Activated CD4-positive, alpha-beta memory T cell treated with anti-CD3 and anti-CD28 coated beads, Interleukin-2, amount 10 ng/mL, durations not matched to agents 7 days and 5 days (primary cell): ENCODE results near the gene COPS3. TPM values are rescaled to one million over a fixed set of nuclear protein-coding genes. Genes with fewer than 3 reads are reported as not detected.

Experiments
- CTCF ChIA-PET: fragments of 350-600 bp; sonication (Branson Sonifier 250); formaldehyde crosslinking; loops from one replicate; lab custom pipeline; 2021; ENCODE audit warnings: antibody characterized with exemption, inconsistent platforms; lab: Charles Lee
- POLR2A ChIA-PET: fragments of 350-600 bp; sonication (Branson Sonifier 250); formaldehyde crosslinking; loops from one replicate; lab custom pipeline; 2021; ENCODE audit warnings: antibody characterized with exemption; lab: Charles Lee
- DNase-seq: peaks from one replicate; pipeline ENCODE4 v3.0.0-alpha.2; 2020
- H3K27ac Mint-ChIP-seq: one replicate; pipeline ENCODE4 v1.8.0; 2021; ENCODE audit warnings: mild to moderate bottlenecking, mixed read lengths
- H3K27me3 Mint-ChIP-seq: one replicate; pipeline ENCODE4 v1.8.0; 2021; ENCODE audit warnings: mixed read lengths
- H3K36me3 Mint-ChIP-seq: one replicate; pipeline ENCODE4 v1.8.0; 2021; ENCODE audit warnings: low read depth, mixed read lengths
- H3K4me1 Mint-ChIP-seq: one replicate; pipeline ENCODE4 v1.8.0; 2021; ENCODE audit warnings: mixed read lengths
- H3K4me3 Mint-ChIP-seq: one replicate; pipeline ENCODE4 v1.8.0; 2021; ENCODE audit warnings: mild to moderate bottlenecking, mixed read lengths
- H3K9me3 Mint-ChIP-seq: one replicate; pipeline ENCODE4 v1.8.0; 2021; ENCODE audit warnings: mixed read lengths
- total RNA-seq, 2 experiments: library from RNA; stranded (reverse); gene quantifications; one replicate each; pipeline ENCODE4 v1.2.3, GENCODE V29; 2021

The COPS3 gene
- 100 to 1,000 TPM in 1 of 2 experiments, 10 to 100 TPM in 1; 99.9 to 109 TPM for total RNA-seq

GRCh38 chr17:17280613-17281549 lies at the start of gene COPS3:
Gene COPS3 (minus strand): TSS chr17:17281246. CDS start chr17:17281186, 60 bp downstream.
- H3K4me3 Mint-ChIP-seq, result peak within 1 kb of the TSS; percentile 89
- peak within 1 kb of the TSS; percentile 88 for H3K27ac Mint-ChIP-seq
- H3K9me3 Mint-ChIP-seq, result no peaks in the 10 kb centered on the region
- peaks cover 10% of the 10 kb centered on the region for H3K36me3 Mint-ChIP-seq
- H3K4me1 Mint-ChIP-seq, result peaks cover 41% of the 10 kb centered on the region
- CTCF ChIA-PET, result interaction anchor here (0.6 to 3.4 kb wide), 8 partner anchors 11 to 292 kb away, joined by 3 to 23 read pairs (median 4); no protein-coding TSS in a partner anchor
- POLR2A ChIA-PET, result interaction anchor here (0.6 to 3.1 kb wide), 28 partner anchors 8 to 683 kb away, joined by 3 to 38 read pairs (median 4); partner anchors contain the start of genes FLCN, MPRIP and SREBF1
- H3K27me3 Mint-ChIP-seq, result peaks cover 2% of the 10 kb centered on the region
- DNase-seq, result peak; percentile 98

DNA sequence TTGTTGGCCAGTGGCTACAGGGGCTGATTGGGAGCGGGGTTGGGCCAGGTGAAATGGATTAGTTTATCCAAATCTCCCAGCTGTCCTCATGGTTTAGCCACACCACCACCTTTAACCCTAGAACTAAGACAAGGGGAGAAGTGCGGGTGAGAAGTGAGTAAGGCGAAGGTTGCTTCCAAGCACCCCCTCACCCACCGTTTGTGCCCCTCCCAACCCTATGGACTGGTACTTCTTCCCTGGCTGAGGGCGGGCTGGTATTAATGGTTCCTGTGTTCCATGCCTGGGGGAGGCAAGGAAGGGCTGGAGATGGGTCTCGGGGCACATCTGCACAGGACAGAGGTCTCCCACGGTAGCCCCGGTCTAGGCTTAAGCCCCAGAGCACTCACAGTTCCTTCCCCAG lies 47.2 kb upstream of the COPS3 start:
- H3K4me1 Mint-ChIP-seq, result no peaks in the 10 kb centered on the region
- no peak overlapping the region for H3K4me3 Mint-ChIP-seq
- CTCF ChIA-PET, result no interaction called here
- no peaks in the 10 kb centered on the region for H3K36me3 Mint-ChIP-seq
- no peaks in the 10 kb centered on the region for H3K27me3 Mint-ChIP-seq
- DNase-seq, result no peak
- H3K9me3 Mint-ChIP-seq, result no peaks in the 10 kb centered on the region
- POLR2A ChIA-PET, result no interaction called here
- H3K27ac Mint-ChIP-seq, result no peak overlapping the region

- POLR2A ChIA-PET, result no interaction called here
- Mint-ChIP-seq H3K9me3 (no peaks in the 10 kb centered on the region), H3K27ac (no peak overlapping the region), H3K27me3 (no peaks in the 10 kb centered on the region), H3K4me1 (no peaks in the 10 kb centered on the region), H3K36me3 (no peaks in the 10 kb centered on the region), H3K4me3 (no peak overlapping the region)
- no peak for DNase-seq
- CTCF ChIA-PET, result no interaction called here
These were observed 45.3 kb upstream of the COPS3 start for GRCh38 chr17:17326275-17326875.

DNA sequence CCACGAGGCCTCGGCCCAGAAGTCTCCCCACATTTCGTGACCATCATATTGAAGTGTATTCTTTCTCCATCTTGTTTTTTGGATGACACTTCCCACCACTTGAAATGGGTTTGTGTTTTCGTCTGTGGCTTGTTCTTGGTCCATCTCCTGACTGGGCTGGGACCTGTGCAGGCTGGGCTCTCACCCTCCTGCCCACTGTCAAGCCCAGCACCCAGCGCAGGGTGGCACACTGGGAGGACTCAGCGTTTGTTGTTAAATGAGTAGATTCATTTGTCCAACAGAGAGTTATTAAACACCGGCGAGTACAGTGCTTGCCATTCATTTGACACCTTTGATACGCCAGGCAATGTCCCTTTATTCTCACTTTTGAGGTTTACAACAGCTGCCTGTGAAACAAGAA lies 44.8 kb upstream of the COPS3 start:
- no peak for DNase-seq
- no peak overlapping the region for H3K4me3 Mint-ChIP-seq
- H3K27ac Mint-ChIP-seq, result no peak overlapping the region
- H3K4me1 Mint-ChIP-seq, result no peaks in the 10 kb centered on the region
- ChIA-PET CTCF (no interaction called here), POLR2A (no interaction called here)
- no peaks in the 10 kb centered on the region for H3K36me3 Mint-ChIP-seq
- no peaks in the 10 kb centered on the region for H3K27me3 Mint-ChIP-seq
- no peaks in the 10 kb centered on the region for H3K9me3 Mint-ChIP-seq

- Mint-ChIP-seq H3K4me1 (no peaks in the 10 kb centered on the region), H3K27ac (no peak overlapping the region), H3K36me3 (no peaks in the 10 kb centered on the region), H3K9me3 (no peaks in the 10 kb centered on the region), H3K27me3 (no peaks in the 10 kb centered on the region), H3K4me3 (no peak overlapping the region)
- ChIA-PET POLR2A (no interaction called here), CTCF (no interaction called here)
- DNase-seq, result no peak
These were observed 44.2 kb upstream of the COPS3 start for GRCh38 chr17:17325228-17325627.

DNA sequence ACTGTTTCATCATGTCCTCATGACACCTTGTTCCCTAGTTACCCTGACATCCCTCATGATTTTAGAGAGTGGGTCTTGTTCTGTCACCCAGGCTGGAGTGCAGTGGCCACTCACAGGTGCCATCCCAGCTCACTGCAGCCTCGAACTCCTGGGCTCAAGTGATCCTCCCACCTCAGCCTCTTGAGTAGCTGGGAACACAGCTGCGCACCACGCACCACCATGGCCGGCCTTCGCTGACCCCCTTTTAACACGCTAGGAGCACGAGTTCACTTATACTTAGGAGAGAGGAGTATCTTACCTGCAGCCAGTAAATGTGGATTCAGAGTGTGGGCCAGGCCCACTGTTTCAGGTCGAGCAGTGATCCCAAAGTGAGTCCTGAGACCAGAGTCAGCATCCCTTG lies 43.6 kb upstream of the COPS3 start:
- H3K4me3 Mint-ChIP-seq, result no peak overlapping the region
- no peak overlapping the region for H3K27ac Mint-ChIP-seq
- no peaks in the 10 kb centered on the region for H3K4me1 Mint-ChIP-seq
- no peaks in the 10 kb centered on the region for H3K36me3 Mint-ChIP-seq
- POLR2A ChIA-PET, result no interaction called here
- H3K27me3 Mint-ChIP-seq, result no peaks in the 10 kb centered on the region
- no peaks in the 10 kb centered on the region for H3K9me3 Mint-ChIP-seq
- CTCF ChIA-PET, result no interaction called here
- DNase-seq, result no peak

- POLR2A ChIA-PET, result no interaction called here
- Mint-ChIP-seq H3K4me1 (no peaks in the 10 kb centered on the region), H3K4me3 (no peak overlapping the region), H3K36me3 (no peaks in the 10 kb centered on the region), H3K27me3 (no peaks in the 10 kb centered on the region), H3K9me3 (no peaks in the 10 kb centered on the region), H3K27ac (no peak overlapping the region)
- DNase-seq, result no peak
- CTCF ChIA-PET, result no interaction called here
These were observed 41.8 kb upstream of the COPS3 start for GRCh38 chr17:17322516-17323510.

- CTCF ChIA-PET, result no interaction called here
- no peaks in the 10 kb centered on the region for H3K27me3 Mint-ChIP-seq
- H3K27ac Mint-ChIP-seq, result no peak overlapping the region
- no peaks in the 10 kb centered on the region for H3K36me3 Mint-ChIP-seq
- H3K4me3 Mint-ChIP-seq, result no peak overlapping the region
- DNase-seq, result no peak
- H3K4me1 Mint-ChIP-seq, result no peaks in the 10 kb centered on the region
- no peaks in the 10 kb centered on the region for H3K9me3 Mint-ChIP-seq
- POLR2A ChIA-PET, result no interaction called here
These were observed 40.4 kb upstream of the COPS3 start for GRCh38 chr17:17321356-17322025.

DNA sequence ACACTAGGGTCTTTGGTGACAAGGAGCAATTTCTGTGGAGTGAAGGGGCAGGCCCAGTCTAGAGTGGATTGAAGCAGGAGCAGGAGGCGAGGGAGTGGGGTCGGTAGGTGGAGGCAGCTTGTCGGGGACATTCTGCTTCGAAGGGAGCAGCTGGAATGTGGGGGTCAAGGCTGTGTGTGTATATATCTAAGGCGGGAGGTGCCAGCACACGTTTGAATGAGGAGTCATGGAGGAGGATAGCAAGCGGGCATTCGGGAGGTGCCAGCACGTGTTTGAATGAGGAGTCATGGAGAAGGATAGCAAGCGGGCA lies 39.8 kb upstream of the COPS3 start:
- no peak for DNase-seq
- Mint-ChIP-seq H3K4me1 (no peaks in the 10 kb centered on the region), H3K27me3 (no peaks in the 10 kb centered on the region), H3K9me3 (no peaks in the 10 kb centered on the region), H3K36me3 (no peaks in the 10 kb centered on the region), H3K4me3 (no peak overlapping the region), H3K27ac (no peak overlapping the region)
- CTCF ChIA-PET, result no interaction called here
- POLR2A ChIA-PET, result no interaction called here

DNA sequence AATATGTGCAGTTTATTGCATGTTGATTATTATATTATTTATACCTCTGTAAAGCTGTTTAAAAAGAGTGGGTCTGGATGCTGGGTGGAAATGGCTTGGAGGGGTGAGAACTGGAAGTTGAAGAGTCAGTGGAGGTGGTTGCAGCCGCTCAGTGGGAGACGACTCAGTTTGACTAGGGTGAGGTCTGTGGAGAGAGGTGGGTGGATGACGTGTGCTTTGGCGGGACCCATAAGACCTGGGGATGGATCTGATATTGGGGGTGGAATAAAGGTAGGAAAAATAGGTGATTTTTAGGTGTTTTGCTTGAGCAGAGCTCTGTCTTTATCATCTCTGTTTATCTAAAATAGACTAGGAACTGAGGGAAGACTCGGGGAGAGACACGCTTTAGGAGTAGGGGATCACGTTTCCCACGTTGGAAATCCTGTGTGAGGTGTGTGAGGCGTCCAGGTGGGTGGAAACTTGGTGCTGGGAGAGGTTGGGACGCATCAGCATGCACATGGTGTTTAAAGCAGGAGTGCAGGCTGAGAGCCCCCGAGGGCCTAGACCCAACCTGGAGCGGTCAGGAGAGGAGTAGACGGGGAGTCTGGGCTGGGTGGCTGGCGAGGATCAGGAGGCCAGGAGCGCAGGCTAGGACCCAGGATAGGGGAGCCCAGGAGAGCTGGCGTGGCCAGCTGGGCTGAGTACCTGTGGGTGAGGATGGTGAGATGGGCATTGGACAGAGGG lies 39.3 kb upstream of the COPS3 start:
- Mint-ChIP-seq H3K27me3 (no peaks in the 10 kb centered on the region), H3K4me1 (no peaks in the 10 kb centered on the region), H3K27ac (no peak overlapping the region), H3K4me3 (no peak overlapping the region), H3K36me3 (no peaks in the 10 kb centered on the region), H3K9me3 (no peaks in the 10 kb centered on the region)
- ChIA-PET POLR2A (no interaction called here), CTCF (no interaction called here)
- no peak for DNase-seq

- no peak overlapping the region for H3K27ac Mint-ChIP-seq
- no peak for DNase-seq
- H3K36me3 Mint-ChIP-seq, result peaks cover 4% of the 10 kb centered on the region
- H3K4me1 Mint-ChIP-seq, result peaks cover 3% of the 10 kb centered on the region
- no peaks in the 10 kb centered on the region for H3K27me3 Mint-ChIP-seq
- no peaks in the 10 kb centered on the region for H3K9me3 Mint-ChIP-seq
- ChIA-PET CTCF (interaction anchor here (0.6 to 1.1 kb wide), 3 partner anchors 46 to 150 kb away, joined by 3 to 4 read pairs (median 3); no protein-coding TSS in a partner anchor), POLR2A (no interaction called here)
- H3K4me3 Mint-ChIP-seq, result no peak overlapping the region
These were observed 34.2 kb upstream of the COPS3 start for GRCh38 chr17:17315142-17315821.
